GM19238 (cell line): Measurements from ENCODE around the gene GALE.
A peak's percentile ranks its signal among the peaks of the same experiment; 100 is the strongest.

ENCODE experiments used
- DNase-seq: peaks from one replicate; pipeline ENCODE4 v3.0.0; 2011; ENCODE audit warnings: low spot score; ENCODE audit not compliant: insufficient read length

Gene GALE

DNA sequence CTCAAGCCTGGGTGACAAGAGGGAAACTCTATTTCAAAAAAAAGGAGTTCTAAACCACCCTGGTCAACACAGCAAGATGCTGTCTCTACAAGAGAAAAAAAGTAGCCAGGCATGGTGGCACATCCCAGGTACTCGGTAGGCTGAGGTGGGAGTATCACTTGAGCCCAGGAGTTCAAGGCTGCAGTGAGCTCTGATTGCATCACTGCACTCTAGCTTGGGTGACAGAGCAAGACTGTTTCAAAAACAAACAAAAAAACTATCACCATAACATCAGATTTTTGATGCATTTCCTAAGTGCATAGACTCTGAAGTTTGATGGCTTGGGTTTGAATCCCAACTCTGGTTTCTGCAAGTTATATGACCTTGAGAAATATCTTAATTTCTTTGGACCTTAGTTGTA is 47.6 kb downstream of the GALE start:
- no peak for DNase-seq

DNA sequence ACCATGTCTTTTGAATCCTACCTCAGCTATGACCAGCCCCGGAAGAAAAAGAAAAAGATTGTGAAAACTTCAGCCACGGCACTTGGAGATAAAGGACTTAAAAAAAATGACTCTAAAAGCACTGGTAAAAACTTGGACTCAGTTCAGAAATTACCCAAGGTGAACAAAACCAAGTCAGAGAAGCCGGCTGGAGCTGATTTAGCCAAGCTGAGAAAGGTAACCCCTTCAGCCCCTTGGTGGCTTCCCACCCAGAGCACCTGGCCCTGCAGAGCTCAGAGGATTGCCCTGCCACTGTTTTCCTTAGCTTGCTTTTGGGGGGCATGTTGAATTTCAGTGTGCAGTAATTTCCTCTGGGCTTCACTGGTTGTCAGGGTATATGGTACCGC is 48.7 kb downstream of the GALE start:
- no peak for DNase-seq

DNA sequence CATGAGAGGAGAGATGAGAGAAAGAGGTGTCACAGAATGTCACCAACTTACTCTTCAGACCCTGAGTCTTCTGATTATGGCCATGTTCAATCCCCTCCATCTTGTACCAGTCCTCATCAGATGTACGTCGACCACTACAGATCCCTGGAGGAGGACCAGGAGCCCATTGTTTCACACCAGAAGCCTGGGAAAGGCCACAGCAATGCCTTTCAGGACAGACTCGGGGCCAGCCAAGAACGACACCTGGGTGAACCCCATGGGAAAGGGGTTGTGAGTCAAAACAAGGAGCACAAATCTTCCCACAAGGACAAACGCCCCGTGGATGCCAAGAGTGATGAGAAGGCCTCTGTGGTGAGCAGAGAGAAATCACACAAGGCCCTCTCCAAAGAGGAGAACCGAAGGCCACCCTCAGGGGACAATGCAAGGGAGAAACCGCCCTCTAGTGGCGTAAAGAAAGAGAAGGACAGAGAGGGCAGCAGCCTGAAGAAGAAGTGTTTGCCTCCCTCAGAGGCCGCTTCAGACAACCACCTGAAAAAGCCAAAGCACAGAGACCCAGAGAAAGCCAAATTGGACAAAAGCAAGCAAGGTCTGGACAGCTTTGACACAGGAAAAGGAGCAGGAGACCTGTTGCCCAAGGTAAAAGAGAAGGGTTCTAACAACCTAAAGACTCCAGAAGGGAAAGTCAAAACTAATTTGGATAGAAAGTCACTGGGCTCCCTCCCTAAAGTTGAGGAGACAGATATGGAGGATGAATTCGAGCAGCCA is 49.3 kb downstream of the GALE start:
- peak; percentile 70 for DNase-seq

DNA sequence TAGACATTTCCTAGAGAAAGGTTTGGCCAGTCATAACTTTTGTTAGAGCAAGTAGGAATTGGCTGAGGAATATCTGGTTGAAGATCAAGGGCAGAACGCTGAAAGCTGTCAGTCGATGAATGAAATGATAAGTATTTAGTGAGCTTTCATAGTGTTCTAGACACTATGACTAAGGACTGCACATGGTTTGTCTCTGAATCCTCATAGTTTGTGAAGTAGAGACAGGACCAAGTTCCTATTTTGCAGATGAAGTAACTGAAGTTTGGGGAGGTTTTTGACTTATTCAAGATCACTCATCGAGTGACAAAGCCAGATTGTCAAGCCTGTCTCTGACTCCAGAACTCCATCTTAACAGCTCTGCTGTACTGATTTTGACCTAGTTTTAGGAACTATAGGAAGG is 52.5 kb downstream of the GALE start:
- no peak for DNase-seq
